GM12801 (cell line): Measurements from ENCODE around the gene PPARD.

Source experiments
- CTCF ChIP-seq: IDR thresholded peaks from one replicate; pipeline ENCODE4 v1.5.1; 2011; ENCODE audit warnings: control low read depth; ENCODE audit not compliant: insufficient read length; ENCODE audit errors: extremely low read depth

The PPARD gene

GRCh38 chr6:35469751-35470662 is 127.6 kb downstream of the PPARD start:
- TF ChIP-seq CTCF: no peak

- TF ChIP-seq CTCF: no peak
Measured at GRCh38 chr6:35470663-35471120, 128.3 kb downstream of the PPARD start.

GRCh38 chr6:35471836-35472345 is 129.5 kb downstream of the PPARD start:
- no peak for TF ChIP-seq CTCF

GRCh38 chr6:35473075-35473849 is 130.9 kb downstream of the PPARD start:
- TF ChIP-seq CTCF: no peak

- TF ChIP-seq CTCF: no peak
Measured at GRCh38 chr6:35473850-35474130, 131.4 kb downstream of the PPARD start.

GRCh38 chr6:35474131-35474941 is 132.0 kb downstream of the PPARD start:
- TF ChIP-seq CTCF: no peak
